Heart left ventricle (tissue), 13 donors: ENCODE measurements around the gene INSM2.

Source experiments
- CTCF ChIP-seq, 12 donors: fragments of 200-600 bp; sonication (generic) in 4 of 12; IDR thresholded peaks; one replicate each; pipeline versions ENCODE4 v1.5.0 to v1.8.0; 2018 to 2022; ENCODE audit warnings: antibody characterized with exemption in 12 of 12, mild to moderate bottlenecking in 5 of 12
- POLR2A ChIP-seq, 2 donors: fragments of 450-650 bp; IDR thresholded peaks; one replicate each; pipeline ENCODE4 v1.6.1; 2017; ENCODE audit warnings: antibody characterized with exemption in 2 of 2, mild to moderate bottlenecking in 2 of 2, moderate library complexity in 2 of 2
- donor health status: ischemic (EF 13 %, LVEDD 7.1; RV severe dilation, severe dysfunction).
- donor health status: DM: no; HTN: yes; CAD: no.
- donor health status: DM: no; HTN: no; CAD: no.
- donor health status: ischemic (EF 25% LVEDD 6.9; RV normal size, moderate dysfunction).
- donor health status: ischemic (EF 25% LVEDD 5.7; RV mildly dilated, moderate dysfunction).
- donor health status: ischemic (EF 35%, LVEDD 5.7; RV mildly dilated, moderate dysfunction).
- donor health status: nonischemic (EF 11% LVEDD 7.7; RV severe dilation, severe dysfunction).
- donor health status: DM: yes; HTN: yes; CAD: no.
- donor health status: PGD.
- donor health status: ischemic (EF 29% LVEDD 5.4; RV normal size, mild dysfunction).
- donor health status: nonischemic (EF 23%, LVEDD 6.1; RV moderate dilation, normal function).

- TF ChIP-seq POLR2A (IDR thresholded peaks at IDR 0.05), result no peak
- no peak for TF ChIP-seq CTCF (IDR thresholded peaks at IDR 0.05)
Observed at GRCh38 chr14:35525695-35526094, 8.3 kb upstream of the INSM2 start.
